Measurements from ENCODE around the gene MAG.

MAG gene

DNA sequence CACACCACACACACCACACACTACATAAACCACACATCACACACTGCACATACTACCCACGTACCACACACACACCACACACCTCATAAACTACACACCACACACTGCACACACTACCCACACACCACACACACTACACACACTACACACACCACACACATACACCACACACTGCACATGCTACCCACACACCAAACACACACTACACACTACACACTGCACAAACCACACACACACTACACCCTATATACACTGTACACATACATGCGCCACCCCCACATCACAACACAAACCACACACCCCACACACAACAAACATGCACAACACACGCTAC, 5.5 kb downstream of the MAG start (continued):
- TF ChIP-seq ZNF791 (tag by site-specific recombination; IDR thresholded peaks at IDR 0.05) (no peak), ZNF157 (tag by site-specific recombination; IDR thresholded peaks at IDR 0.05) (peak; percentile 4; the same call in 1 of the 2 replicates), KLF7 (tag by site-specific recombination; IDR thresholded peaks at IDR 0.05; ENCODE audit: borderline replicate concordance) (0 out of 2 replicates have a peak, but pooled peaks have one; percentile 5), ZNF311 (tag by site-specific recombination; IDR thresholded peaks at IDR 0.05; ENCODE audit: borderline replicate concordance) (no peak), ZNF114 (tag by site-specific recombination; IDR thresholded peaks at IDR 0.05) (no peak), ZBTB17 (tag by site-specific recombination; IDR thresholded peaks at IDR 0.05) (no peak), ZNF169 (tag by site-specific recombination; IDR thresholded peaks at IDR 0.05) (no peak), ZFP69B (tag by site-specific recombination; IDR thresholded peaks at IDR 0.05) (no peak), ZNF391 (tag by site-specific recombination; IDR thresholded peaks at IDR 0.05; ENCODE audit: borderline replicate concordance, low read depth) (0 out of 2 replicates have a peak, but pooled peaks have one; percentile 9), ZNF621 (tag by site-specific recombination; IDR thresholded peaks at IDR 0.05) (no peak), ZNF670 (tag by site-specific recombination; IDR thresholded peaks at IDR 0.05; ENCODE audit: low read depth) (peak; percentile 41)
- TF ChIP-seq, protein P1, sequence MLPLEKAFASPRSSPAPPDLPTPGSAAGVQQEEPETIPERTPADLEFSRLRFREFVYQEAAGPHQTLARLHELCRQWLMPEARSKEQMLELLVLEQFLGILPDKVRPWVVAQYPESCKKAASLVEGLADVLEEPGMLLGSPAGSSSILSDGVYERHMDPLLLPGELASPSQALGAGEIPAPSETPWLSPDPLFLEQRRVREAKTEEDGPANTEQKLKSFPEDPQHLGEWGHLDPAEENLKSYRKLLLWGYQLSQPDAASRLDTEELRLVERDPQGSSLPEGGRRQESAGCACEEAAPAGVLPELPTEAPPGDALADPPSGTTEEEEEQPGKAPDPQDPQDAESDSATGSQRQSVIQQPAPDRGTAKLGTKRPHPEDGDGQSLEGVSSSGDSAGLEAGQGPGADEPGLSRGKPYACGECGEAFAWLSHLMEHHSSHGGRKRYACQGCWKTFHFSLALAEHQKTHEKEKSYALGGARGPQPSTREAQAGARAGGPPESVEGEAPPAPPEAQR (tag by site-specific recombination; IDR thresholded peaks at IDR 0.05) = no peak
- TF ChIP-seq, protein P2, sequence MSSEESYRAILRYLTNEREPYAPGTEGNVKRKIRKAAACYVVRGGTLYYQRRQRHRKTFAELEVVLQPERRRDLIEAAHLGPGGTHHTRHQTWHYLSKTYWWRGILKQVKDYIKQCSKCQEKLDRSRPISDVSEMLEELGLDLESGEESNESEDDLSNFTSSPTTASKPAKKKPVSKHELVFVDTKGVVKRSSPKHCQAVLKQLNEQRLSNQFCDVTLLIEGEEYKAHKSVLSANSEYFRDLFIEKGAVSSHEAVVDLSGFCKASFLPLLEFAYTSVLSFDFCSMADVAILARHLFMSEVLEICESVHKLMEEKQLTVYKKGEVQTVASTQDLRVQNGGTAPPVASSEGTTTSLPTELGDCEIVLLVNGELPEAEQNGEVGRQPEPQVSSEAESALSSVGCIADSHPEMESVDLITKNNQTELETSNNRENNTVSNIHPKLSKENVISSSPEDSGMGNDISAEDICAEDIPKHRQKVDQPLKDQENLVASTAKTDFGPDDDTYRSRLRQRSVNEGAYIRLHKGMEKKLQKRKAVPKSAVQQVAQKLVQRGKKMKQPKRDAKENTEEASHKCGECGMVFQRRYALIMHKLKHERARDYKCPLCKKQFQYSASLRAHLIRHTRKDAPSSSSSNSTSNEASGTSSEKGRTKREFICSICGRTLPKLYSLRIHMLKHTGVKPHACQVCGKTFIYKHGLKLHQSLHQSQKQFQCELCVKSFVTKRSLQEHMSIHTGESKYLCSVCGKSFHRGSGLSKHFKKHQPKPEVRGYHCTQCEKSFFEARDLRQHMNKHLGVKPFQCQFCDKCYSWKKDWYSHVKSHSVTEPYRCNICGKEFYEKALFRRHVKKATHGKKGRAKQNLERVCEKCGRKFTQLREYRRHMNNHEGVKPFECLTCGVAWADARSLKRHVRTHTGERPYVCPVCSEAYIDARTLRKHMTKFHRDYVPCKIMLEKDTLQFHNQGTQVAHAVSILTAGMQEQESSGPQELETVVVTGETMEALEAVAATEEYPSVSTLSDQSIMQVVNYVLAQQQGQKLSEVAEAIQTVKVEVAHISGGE (tag by site-specific recombination; conservative IDR thresholded peaks at IDR 0.05; ENCODE audit: low read depth) = no peak
- TF ChIP-seq, protein P3, sequence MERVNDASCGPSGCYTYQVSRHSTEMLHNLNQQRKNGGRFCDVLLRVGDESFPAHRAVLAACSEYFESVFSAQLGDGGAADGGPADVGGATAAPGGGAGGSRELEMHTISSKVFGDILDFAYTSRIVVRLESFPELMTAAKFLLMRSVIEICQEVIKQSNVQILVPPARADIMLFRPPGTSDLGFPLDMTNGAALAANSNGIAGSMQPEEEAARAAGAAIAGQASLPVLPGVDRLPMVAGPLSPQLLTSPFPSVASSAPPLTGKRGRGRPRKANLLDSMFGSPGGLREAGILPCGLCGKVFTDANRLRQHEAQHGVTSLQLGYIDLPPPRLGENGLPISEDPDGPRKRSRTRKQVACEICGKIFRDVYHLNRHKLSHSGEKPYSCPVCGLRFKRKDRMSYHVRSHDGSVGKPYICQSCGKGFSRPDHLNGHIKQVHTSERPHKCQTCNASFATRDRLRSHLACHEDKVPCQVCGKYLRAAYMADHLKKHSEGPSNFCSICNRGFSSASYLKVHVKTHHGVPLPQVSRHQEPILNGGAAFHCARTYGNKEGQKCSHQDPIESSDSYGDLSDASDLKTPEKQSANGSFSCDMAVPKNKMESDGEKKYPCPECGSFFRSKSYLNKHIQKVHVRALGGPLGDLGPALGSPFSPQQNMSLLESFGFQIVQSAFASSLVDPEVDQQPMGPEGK (tag by site-specific recombination; IDR thresholded peaks at IDR 0.05) = no peak

DNA sequence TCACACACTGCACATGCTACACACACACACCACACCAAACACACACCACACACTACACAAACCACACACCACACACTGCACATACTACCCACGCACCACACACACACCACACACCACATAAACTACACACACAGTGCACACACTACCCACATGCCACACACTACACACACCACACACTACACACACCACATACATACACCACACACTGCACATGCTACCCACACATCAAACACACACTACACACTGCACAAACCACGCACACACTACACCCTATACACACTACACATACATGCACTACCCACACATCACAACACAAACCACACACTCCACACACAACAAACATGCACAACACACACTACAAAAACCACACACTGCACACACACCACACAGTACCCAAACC, 6.0 kb downstream of the MAG start:
- no peaks in the 10 kb centered on the region; a peak in 1 of 3 replicates for H3K36me3 ChIP-seq (ENCODE audit: control insufficient read depth in 2 of 2, insufficient read depth in 1 of 2, low read length in 2 of 2)
- no peaks in the 10 kb centered on the region for H3K9me3 ChIP-seq (ENCODE audit: control insufficient read depth, insufficient read depth, low read depth, low read length)
- POLR2A ChIA-PET = no interaction called here
- H3K4me3 ChIP-seq (ENCODE audit: low read depth, low read length) = no peak overlapping the region
- CTCF ChIA-PET = no interaction called here
- H3K4me1 ChIP-seq (ENCODE audit: control insufficient read depth, insufficient read depth, low read length) = no peaks in the 10 kb centered on the region
- no peak overlapping the region for H3K27ac ChIP-seq (ENCODE audit: extremely low read depth, low read depth, low read length)
- TF ChIP-seq ZNF561 (tag by site-specific recombination; IDR thresholded peaks at IDR 0.05; ENCODE audit: borderline replicate concordance) (no peak), ZNF658 (tag by site-specific recombination; IDR thresholded peaks at IDR 0.05) (peak; percentile 67), EGR2 (tag by site-specific recombination; IDR thresholded peaks at IDR 0.05; ENCODE audit: low read depth) (peak; percentile 3; the same call in 1 of the 2 replicates), ZNF354C (tag by site-specific recombination; IDR thresholded peaks at IDR 0.05; ENCODE audit: borderline replicate concordance, low read depth) (peak; percentile 83; the same call in 1 of the 2 replicates), ZNF23 (tag by site-specific recombination; IDR thresholded peaks at IDR 0.05; ENCODE audit: borderline replicate concordance) (0 out of 2 replicates have a peak, but pooled peaks have one; percentile 4), ZNF76 (tag by site-specific recombination; IDR thresholded peaks at IDR 0.05; ENCODE audit: borderline replicate concordance, low read depth) (0 out of 2 replicates have a peak, but pooled peaks have one; percentile 28), ZNF777 (tag by site-specific recombination; IDR thresholded peaks at IDR 0.05; ENCODE audit: borderline replicate concordance) (no peak), ZBTB7A (tag by site-specific recombination; IDR thresholded peaks at IDR 0.05; ENCODE audit: low read depth) (peak; percentile 17; the same call in 1 of the 2 replicates), ZNF707 (tag by site-specific recombination; IDR thresholded peaks at IDR 0.05) (peak; percentile 32; the same call in 1 of the 2 replicates), ZNF146 (tag by site-specific recombination; IDR thresholded peaks at IDR 0.05) (peak; percentile 30; the same call in 1 of the 2 replicates), KLF7 (tag by site-specific recombination; IDR thresholded peaks at IDR 0.05; ENCODE audit: borderline replicate concordance) (peak; percentile 17; the same call in 1 of the 2 replicates), ZNF792 (tag by site-specific recombination; IDR thresholded peaks at IDR 0.05) (no peak), SALL2 (tag by site-specific recombination; IDR thresholded peaks at IDR 0.05; ENCODE audit: borderline replicate concordance) (peak; percentile 7)
- TF ChIP-seq, protein P4, sequence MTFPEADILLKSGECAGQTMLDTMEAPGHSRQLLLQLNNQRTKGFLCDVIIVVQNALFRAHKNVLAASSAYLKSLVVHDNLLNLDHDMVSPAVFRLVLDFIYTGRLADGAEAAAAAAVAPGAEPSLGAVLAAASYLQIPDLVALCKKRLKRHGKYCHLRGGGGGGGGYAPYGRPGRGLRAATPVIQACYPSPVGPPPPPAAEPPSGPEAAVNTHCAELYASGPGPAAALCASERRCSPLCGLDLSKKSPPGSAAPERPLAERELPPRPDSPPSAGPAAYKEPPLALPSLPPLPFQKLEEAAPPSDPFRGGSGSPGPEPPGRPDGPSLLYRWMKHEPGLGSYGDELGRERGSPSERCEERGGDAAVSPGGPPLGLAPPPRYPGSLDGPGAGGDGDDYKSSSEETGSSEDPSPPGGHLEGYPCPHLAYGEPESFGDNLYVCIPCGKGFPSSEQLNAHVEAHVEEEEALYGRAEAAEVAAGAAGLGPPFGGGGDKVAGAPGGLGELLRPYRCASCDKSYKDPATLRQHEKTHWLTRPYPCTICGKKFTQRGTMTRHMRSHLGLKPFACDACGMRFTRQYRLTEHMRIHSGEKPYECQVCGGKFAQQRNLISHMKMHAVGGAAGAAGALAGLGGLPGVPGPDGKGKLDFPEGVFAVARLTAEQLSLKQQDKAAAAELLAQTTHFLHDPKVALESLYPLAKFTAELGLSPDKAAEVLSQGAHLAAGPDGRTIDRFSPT (tag by site-specific recombination; IDR thresholded peaks at IDR 0.05) = 0 out of 2 replicates have a peak, but pooled peaks have one; percentile 38
